Body of pancreas (tissue), 4 donors: Measurements from ENCODE around the gene PLAGL1.

Experiments
- CTCF ChIP-seq, 7 experiments: fragments of 450-650 bp in 4 of 7; fragments of 200-600 bp in 3 of 7; sonication (generic) in 3 of 7; IDR thresholded peaks; one replicate each; pipeline ENCODE4 v1.5.1; 2016 to 2019; ENCODE audit warnings: antibody characterized with exemption in 7 of 7
- POLR2A ChIP-seq, 3 donors: fragments of 450-650 bp; IDR thresholded peaks; one replicate each; pipeline ENCODE4 v1.6.1; 2016; ENCODE audit warnings: antibody characterized with exemption in 3 of 3, mild to moderate bottlenecking in 2 of 3

DNA sequence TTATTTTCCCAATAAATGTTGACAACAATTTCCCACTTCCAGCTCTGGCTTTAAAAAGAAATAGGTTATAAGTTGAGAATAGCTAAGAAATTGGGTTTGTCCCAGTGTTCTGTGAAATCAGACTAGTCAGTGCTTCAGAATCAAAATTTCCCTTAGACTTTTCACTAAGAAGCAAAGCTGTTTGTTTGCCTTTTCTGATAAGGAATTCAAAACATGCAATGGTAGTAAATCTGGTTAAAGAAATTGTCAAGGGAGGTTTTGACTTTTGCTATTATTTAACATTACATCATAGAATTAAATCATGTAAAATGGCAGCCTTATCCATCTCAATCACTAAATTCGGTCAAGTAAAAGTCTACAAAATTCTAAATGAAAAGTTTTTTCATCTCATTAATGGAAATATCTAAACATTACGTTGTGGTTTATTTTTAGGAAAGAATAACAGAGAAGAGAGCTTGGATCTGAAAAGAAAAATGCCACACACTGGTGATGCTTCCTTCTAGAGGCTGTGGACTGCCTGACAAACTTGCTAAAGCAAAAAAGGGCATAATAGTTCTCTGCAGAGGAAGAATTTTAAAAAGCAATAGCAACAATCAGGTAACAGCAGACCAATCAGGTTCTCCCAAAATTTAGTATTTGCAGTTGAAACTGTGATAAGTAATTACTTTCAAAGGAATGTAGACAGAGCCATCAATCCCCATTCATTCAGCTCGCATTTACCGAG lies 36.4 kb downstream of the PLAGL1 start:
- TF ChIP-seq CTCF (IDR thresholded peaks at IDR 0.05) (no peak), POLR2A (IDR thresholded peaks at IDR 0.05) (no peak)
